ENCODE data around the gene PROK2. TPM values are rescaled to one million over a fixed set of nuclear protein-coding genes. Genes with fewer than 3 reads are reported as not detected.

The PROK2 gene
- total RNA-seq, 1 experiment from 2014 or later, result not detected

DNA sequence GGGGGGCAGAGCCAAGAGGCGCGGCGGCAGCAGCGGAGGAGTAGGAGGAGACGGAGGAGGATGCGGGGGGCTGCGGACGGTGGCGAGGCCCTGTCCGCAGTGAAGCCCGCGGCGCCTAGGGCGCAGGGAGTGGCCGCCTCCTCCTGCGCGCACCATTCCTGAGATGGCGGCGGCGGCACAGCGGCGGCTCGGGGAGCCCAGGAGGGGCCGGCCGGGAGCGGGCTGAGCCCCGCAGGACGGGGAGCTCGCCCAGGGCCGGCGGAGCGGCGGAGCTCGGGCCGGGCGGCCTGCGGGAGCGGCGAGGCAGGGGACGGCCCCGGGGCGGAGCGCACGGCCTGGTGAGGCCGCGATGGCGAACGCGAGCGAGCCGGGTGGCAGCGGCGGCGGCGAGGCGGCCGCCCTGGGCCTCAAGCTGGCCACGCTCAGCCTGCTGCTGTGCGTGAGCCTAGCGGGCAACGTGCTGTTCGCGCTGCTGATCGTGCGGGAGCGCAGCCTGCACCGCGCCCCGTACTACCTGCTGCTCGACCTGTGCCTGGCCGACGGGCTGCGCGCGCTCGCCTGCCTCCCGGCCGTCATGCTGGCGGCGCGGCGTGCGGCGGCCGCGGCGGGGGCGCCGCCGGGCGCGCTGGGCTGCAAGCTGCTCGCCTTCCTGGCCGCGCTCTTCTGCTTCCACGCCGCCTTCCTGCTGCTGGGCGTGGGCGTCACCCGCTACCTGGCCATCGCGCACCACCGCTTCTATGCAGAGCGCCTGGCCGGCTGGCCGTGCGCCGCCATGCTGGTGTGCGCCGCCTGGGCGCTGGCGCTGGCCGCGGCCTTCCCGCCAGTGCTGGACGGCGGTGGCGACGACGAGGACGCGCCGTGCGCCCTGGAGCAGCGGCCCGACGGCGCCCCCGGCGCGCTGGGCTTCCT lies 31.0 kb downstream of the PROK2 start, which contains the start of gene GPR27:
GPR27 (plus strand) TSS at position 155 of the 909 bp plus-strand sequence; CDS start at position 350, 195 bp downstream.
- peak; percentile 63 for ATAC-seq
- intact Hi-C loops (cut with micrococcal nuclease), result no loop called here
- H3K36me3 ChIP-seq (ENCODE audit: low read depth, low read length), result no peaks in the 10 kb centered on the region
- no peak within 1 kb of the TSS for H3K4me3 ChIP-seq (ENCODE audit: low read length)
- TF ChIP-seq, protein P1, sequence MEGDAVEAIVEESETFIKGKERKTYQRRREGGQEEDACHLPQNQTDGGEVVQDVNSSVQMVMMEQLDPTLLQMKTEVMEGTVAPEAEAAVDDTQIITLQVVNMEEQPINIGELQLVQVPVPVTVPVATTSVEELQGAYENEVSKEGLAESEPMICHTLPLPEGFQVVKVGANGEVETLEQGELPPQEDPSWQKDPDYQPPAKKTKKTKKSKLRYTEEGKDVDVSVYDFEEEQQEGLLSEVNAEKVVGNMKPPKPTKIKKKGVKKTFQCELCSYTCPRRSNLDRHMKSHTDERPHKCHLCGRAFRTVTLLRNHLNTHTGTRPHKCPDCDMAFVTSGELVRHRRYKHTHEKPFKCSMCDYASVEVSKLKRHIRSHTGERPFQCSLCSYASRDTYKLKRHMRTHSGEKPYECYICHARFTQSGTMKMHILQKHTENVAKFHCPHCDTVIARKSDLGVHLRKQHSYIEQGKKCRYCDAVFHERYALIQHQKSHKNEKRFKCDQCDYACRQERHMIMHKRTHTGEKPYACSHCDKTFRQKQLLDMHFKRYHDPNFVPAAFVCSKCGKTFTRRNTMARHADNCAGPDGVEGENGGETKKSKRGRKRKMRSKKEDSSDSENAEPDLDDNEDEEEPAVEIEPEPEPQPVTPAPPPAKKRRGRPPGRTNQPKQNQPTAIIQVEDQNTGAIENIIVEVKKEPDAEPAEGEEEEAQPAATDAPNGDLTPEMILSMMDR (conservative IDR thresholded peaks at IDR 0.05; ENCODE audit: low read depth, low read length), result no peak
- no peak for TF ChIP-seq EZH2phosphoT487 (IDR thresholded peaks at IDR 0.05; ENCODE audit: borderline replicate concordance, low read length)
- no peak for TF ChIP-seq EZH2 (IDR thresholded peaks at IDR 0.05; ENCODE audit: low read length, unreplicated experiment)
- no peaks in the 10 kb centered on the region for H3K9me2 ChIP-seq (replicated peaks; ENCODE audit: low read length)
- H3K27ac ChIP-seq (ENCODE audit: low read length), result no peak within 1 kb of the TSS
- no peaks in the 10 kb centered on the region for H3K79me2 ChIP-seq (ENCODE audit: low read length)
- no peaks in the 10 kb centered on the region for H3K4me1 ChIP-seq (ENCODE audit: insufficient read depth, low read length)
- ChIA-PET POLR2A (ENCODE audit: unreplicated experiment) (no interaction called here), CTCF (no interaction called here)
- H3K4me2 ChIP-seq (ENCODE audit: low read length), result no peak within 1 kb of the TSS
- no peak within 1 kb of the TSS for H2AFZ ChIP-seq (ENCODE audit: low read length)
- H3F3A ChIP-seq (ENCODE audit: low read length, unreplicated experiment), result no peaks in the 10 kb centered on the region
- H3K9me3 ChIP-seq (ENCODE audit: low read length), result no peaks in the 10 kb centered on the region
- DNase-seq, result no peak
- no peaks in the 10 kb centered on the region for H4K20me1 ChIP-seq (ENCODE audit: low read length)
- peaks cover 69% of the 10 kb centered on the region for H3K27me3 ChIP-seq (ENCODE audit: low read length)
- BruUV-seq (replicated peaks), result no TSS peak
- no peak within 1 kb of the TSS for H3K9ac ChIP-seq (ENCODE audit: low read length)

DNA sequence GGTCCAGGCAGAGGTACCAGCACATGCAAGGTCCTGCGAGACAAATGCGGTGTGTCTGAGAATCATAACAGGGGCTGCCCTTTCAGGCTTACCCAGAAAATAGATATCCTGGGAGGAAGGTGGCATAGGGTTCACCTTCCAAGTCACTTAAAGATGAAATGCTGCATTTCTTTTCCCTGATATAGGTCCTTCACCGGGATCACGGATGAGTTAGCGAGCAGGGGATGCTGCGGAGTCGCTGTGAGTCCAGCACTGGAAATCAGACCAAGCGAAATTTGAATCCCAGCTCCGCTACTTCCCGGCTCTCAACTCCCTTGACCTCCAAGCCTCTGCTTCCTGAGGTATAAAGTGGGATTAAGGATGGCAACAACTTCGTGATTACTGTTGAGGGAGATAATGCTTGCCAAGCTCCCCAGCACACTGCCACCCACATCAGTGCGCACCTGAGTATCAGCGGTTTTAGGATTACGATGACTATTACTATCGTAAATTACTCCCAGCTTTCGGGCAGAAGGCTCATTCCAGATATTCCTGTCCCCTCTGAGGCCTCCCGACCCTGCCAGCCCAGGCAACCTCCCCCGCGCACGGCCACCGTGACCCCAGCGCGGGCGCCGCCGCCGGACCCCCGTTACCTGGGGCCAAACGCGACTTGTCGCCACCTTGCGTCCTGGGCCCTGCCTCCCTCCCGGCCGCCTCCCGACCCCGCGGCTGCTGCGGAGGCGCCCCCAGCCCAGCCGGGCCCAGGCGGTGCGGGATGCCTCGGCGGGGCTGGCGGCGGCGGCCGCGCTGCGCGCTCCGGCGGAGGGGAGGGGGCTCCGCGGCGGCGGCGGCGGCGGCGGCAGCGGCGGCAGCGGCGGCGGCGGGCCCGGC lies 31.9 kb downstream of the PROK2 start:
- no peaks in the 10 kb centered on the region for H3F3A ChIP-seq (ENCODE audit: low read length, unreplicated experiment)
- no peaks in the 10 kb centered on the region for H4K20me1 ChIP-seq (ENCODE audit: low read length)
- no peaks in the 10 kb centered on the region for H3K9me3 ChIP-seq (ENCODE audit: low read length)
- TF ChIP-seq, protein P1 (conservative IDR thresholded peaks at IDR 0.05; ENCODE audit: low read depth, low read length), result no peak
- peak; percentile 30 for TF ChIP-seq EZH2 (IDR thresholded peaks at IDR 0.05; ENCODE audit: low read length, unreplicated experiment)
- TF ChIP-seq EZH2phosphoT487 (IDR thresholded peaks at IDR 0.05; ENCODE audit: borderline replicate concordance, low read length), result no peak
- ChIA-PET CTCF (no interaction called here), POLR2A (ENCODE audit: unreplicated experiment) (no interaction called here)
- BruUV-seq (replicated peaks), result no TSS peak
- H3K4me1 ChIP-seq (ENCODE audit: insufficient read depth, low read length), result no peaks in the 10 kb centered on the region
- peaks cover 69% of the 10 kb centered on the region for H3K27me3 ChIP-seq (ENCODE audit: low read length)
- no peak overlapping the region for H3K4me2 ChIP-seq (ENCODE audit: low read length)
- no peak overlapping the region for H3K27ac ChIP-seq (ENCODE audit: low read length)
- no peak overlapping the region for H2AFZ ChIP-seq (ENCODE audit: low read length)
- ATAC-seq, result no peak
- intact Hi-C loops (cut with micrococcal nuclease), result no loop called here
- H3K4me3 ChIP-seq (ENCODE audit: low read length), result no peak overlapping the region
- H3K9me2 ChIP-seq (replicated peaks; ENCODE audit: low read length), result no peaks in the 10 kb centered on the region
- no peak for DNase-seq
- H3K9ac ChIP-seq (ENCODE audit: low read length), result no peak overlapping the region
- no peaks in the 10 kb centered on the region for H3K79me2 ChIP-seq (ENCODE audit: low read length)
- H3K36me3 ChIP-seq (ENCODE audit: low read depth, low read length), result no peaks in the 10 kb centered on the region

Measured in PC-3 (cell line).